ENCODE measurements around the gene FAAP20. TPM values are rescaled to one million over a fixed set of nuclear protein-coding genes. Genes with fewer than 3 reads are reported as not detected.

The FAAP20 gene
- total and polyA plus RNA-seq, 9 of the 15 experiments (the other 6 are each of a cell fraction or from before 2014, with no cell fraction given) = 0.58 to 143 (median 9.9) TPM

GRCh38 chr1:2199042-2199810 lies 4.7 kb upstream of the FAAP20 start (continued):
- TF ChIP-seq RBFOX2 (IDR thresholded peaks at IDR 0.05; ENCODE audit: low read depth, low read length) = peak; percentile 89
- no peak for TF ChIP-seq AFF1 (IDR thresholded peaks at IDR 0.05; ENCODE audit: low read depth in 1 of 2, partially characterized antibody in 2 of 2)
- no peak for TF ChIP-seq CHCHD3 (CRISPR knock-in tag; IDR thresholded peaks at IDR 0.05)
- no peak for TF ChIP-seq MIER1 (IDR thresholded peaks at IDR 0.05; ENCODE audit: low read depth)
- peak; percentile 82 for TF ChIP-seq FOXP1 (CRISPR knock-in tag; IDR thresholded peaks at IDR 0.05)
- TF ChIP-seq TRIM24 (IDR thresholded peaks at IDR 0.05) = no peak
- TF ChIP-seq ELK1 (CRISPR knock-in tag; IDR thresholded peaks at IDR 0.05) = no peak
- peak; percentile 77 for TF ChIP-seq USF2 (CRISPR knock-in tag; IDR thresholded peaks at IDR 0.05)
- peak; percentile 67 for TF ChIP-seq ZFX (CRISPR knock-in tag; IDR thresholded peaks at IDR 0.05)
- TF ChIP-seq ETV5 (CRISPR knock-in tag; IDR thresholded peaks at IDR 0.05; ENCODE audit: low read depth) = peak; percentile 77; the same call in 1 of the 2 replicates
- TF ChIP-seq PML (IDR thresholded peaks at IDR 0.05; ENCODE audit: low read length) = peak; percentile 60; the same call in 1 of the 2 replicates
- peak; percentile 82; the same call in 1 of the 2 replicates for TF ChIP-seq MTA3 (IDR thresholded peaks at IDR 0.05; ENCODE audit: borderline replicate concordance)
- 0 out of 2 replicates have a peak, but pooled peaks have one; percentile 52 for TF ChIP-seq PHB (CRISPR knock-in tag; IDR thresholded peaks at IDR 0.05)
- TF ChIP-seq ZBTB33 (CRISPR knock-in tag; IDR thresholded peaks at IDR 0.05) = peak; percentile 25; the same call in 1 of the 2 replicates
- peak; percentile 62 for TF ChIP-seq LCOR (CRISPR knock-in tag; IDR thresholded peaks at IDR 0.05)
- peak; percentile 18 for TF ChIP-seq TARDBP (IDR thresholded peaks at IDR 0.05)
- TF ChIP-seq CREM (IDR thresholded peaks at IDR 0.05; ENCODE audit: low read depth) = peak; percentile 67
- no peak for TF ChIP-seq ZNF316 (IDR thresholded peaks at IDR 0.05)
- peak; percentile 93 for TF ChIP-seq VEZF1 (CRISPR knock-in tag; IDR thresholded peaks at IDR 0.05)
